PC-3 (cell line): ENCODE measurements around the gene CTNND2.

Experiments
- CTCF ChIP-seq: fragments of 300-600 bp; sonication (generic); conservative IDR thresholded peaks from 2 replicates; pipeline ENCODE4 v1.5.1; 2017; ENCODE audit warnings: antibody characterized with exemption, low read depth, mild to moderate bottlenecking, low read length
- EZH2 ChIP-seq: fragments of 300-600 bp; sonication (generic); IDR thresholded peaks from one replicate; pipeline ENCODE4 v1.6.1; 2017; ENCODE audit warnings: antibody characterized with exemption, mild to moderate bottlenecking, low read length; ENCODE audit not compliant: unreplicated experiment

- TF ChIP-seq CTCF = no peak
- no peak for TF ChIP-seq EZH2
Observed at GRCh38 chr5:10984021-10984715, 920.1 kb downstream of the CTNND2 start.
